Body of pancreas (tissue), 4 donors: ENCODE measurements around the gene PFKFB3.
"Not testable (repeated sequence)": the region's sequence is repeated elsewhere in the genome, so short reads cannot be mapped to it uniquely, and the experiment has no call there.

Source experiments
- POLR2A ChIP-seq, 3 donors: fragments of 450-650 bp; IDR thresholded peaks; one replicate each; pipeline ENCODE4 v1.6.1; 2016; ENCODE audit warnings: antibody characterized with exemption in 3 of 3, mild to moderate bottlenecking in 2 of 3
- TF ChIP-seq, protein P1 (sequence below), 7 experiments: fragments of 450-650 bp in 4 of 7; fragments of 200-600 bp in 3 of 7; sonication (generic) in 3 of 7; IDR thresholded peaks; one replicate each; pipeline ENCODE4 v1.5.1; 2016 to 2019; ENCODE audit warnings: antibody characterized with exemption in 7 of 7

DNA sequence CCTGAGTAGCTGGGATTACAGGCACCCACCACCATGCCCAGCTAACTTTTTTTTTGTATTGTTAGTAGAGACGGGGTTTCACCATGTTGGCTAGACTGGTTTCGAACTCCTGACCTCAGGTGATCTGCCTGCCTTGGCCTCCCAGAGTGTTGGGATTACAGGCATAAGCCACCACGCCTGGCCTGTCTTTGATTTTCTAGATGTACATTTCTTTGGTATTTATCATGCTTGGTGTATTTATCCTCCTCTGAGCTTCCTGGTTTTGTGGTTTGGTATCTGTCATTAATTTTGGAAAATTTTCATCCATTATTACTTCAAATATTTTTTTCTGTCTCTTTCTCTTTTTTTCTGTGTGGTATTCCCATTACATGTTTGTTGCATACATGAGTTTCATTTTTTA is 87.9 kb downstream of the PFKFB3 start:
- TF ChIP-seq POLR2A (IDR thresholded peaks at IDR 0.05): not testable (repeated sequence)
- TF ChIP-seq, protein P1, sequence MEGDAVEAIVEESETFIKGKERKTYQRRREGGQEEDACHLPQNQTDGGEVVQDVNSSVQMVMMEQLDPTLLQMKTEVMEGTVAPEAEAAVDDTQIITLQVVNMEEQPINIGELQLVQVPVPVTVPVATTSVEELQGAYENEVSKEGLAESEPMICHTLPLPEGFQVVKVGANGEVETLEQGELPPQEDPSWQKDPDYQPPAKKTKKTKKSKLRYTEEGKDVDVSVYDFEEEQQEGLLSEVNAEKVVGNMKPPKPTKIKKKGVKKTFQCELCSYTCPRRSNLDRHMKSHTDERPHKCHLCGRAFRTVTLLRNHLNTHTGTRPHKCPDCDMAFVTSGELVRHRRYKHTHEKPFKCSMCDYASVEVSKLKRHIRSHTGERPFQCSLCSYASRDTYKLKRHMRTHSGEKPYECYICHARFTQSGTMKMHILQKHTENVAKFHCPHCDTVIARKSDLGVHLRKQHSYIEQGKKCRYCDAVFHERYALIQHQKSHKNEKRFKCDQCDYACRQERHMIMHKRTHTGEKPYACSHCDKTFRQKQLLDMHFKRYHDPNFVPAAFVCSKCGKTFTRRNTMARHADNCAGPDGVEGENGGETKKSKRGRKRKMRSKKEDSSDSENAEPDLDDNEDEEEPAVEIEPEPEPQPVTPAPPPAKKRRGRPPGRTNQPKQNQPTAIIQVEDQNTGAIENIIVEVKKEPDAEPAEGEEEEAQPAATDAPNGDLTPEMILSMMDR (IDR thresholded peaks at IDR 0.05): not testable (repeated sequence)
